OCI-LY3 (cell line): Measurements from ENCODE around the gene GRAMD1A.

Source experiments
- H2AFZ ChIP-seq: fragments of 200-600, 300-600 bp; shearing (Covaris generic); 2 replicates; pipeline ENCODE4 v1.6.0; 2014; ENCODE audit warnings: antibody characterized with exemption, low read depth, low read length
- H3K27ac ChIP-seq: fragments of 200-600, 300-600 bp; sonication (generic); 2 replicates; pipeline ENCODE4 v1.5.1; 2014; ENCODE audit warnings: mild to moderate bottlenecking, low read length, moderate library complexity, mixed read lengths
- H3K27me3 ChIP-seq: fragments of 200-600, 300-600 bp; sonication (generic); 2 replicates; pipeline ENCODE4 v1.6.1; 2014; ENCODE audit warnings: low read depth, low read length, mixed read lengths
- H3K36me3 ChIP-seq: fragments of 200-600, 300-600 bp; sonication (generic); replicated peaks from 2 replicates; pipeline ENCODE3; 2014; ENCODE audit warnings: low read depth, low read length, mixed read lengths
- H3K4me1 ChIP-seq: fragments of 300-600, 200-600 bp; sonication (generic); 2 replicates; pipeline ENCODE4 v1.6.1; 2014; ENCODE audit warnings: low read length, mixed read lengths
- H3K4me2 ChIP-seq: fragments of 200-600, 300-600 bp; sonication (generic); 2 replicates; pipeline ENCODE4 v1.6.1; 2014; ENCODE audit warnings: low read length, mixed read lengths
- H3K4me3 ChIP-seq: fragments of 300-600, 200-600 bp; sonication (generic); 2 replicates; pipeline ENCODE4 v1.5.1; 2014; ENCODE audit warnings: antibody characterized with exemption, mild to moderate bottlenecking, low read length, moderate library complexity
- H3K79me2 ChIP-seq: fragments of 300-600, 200-600 bp; shearing (Covaris generic); 2 replicates; pipeline ENCODE4 v1.6.1; 2014; ENCODE audit warnings: mild to moderate bottlenecking, low read length, mixed read lengths
- H3K9ac ChIP-seq: fragments of 300-600, 200-600 bp; shearing (Covaris generic); 2 replicates; pipeline ENCODE4 v1.6.0; 2014; ENCODE audit warnings: mild to moderate bottlenecking, low read length, moderate library complexity
- H3K9me3 ChIP-seq: fragments of 200-600, 300-600 bp; shearing (Covaris generic); 2 replicates; pipeline ENCODE4 v1.6.1; 2014; ENCODE audit warnings: low read length, mixed read lengths; ENCODE audit not compliant: insufficient read depth
- H4K20me1 ChIP-seq: fragments of 200-600, 300-600 bp; sonication (generic); 2 replicates; pipeline ENCODE4 v1.6.1; 2016; ENCODE audit warnings: low read length, mixed read lengths; ENCODE audit not compliant: insufficient read depth
- EZH2phosphoT487 ChIP-seq: fragments of 200-600 bp; shearing (Covaris generic); IDR thresholded peaks from 2 replicates; pipeline ENCODE4 v1.6.1; 2018; ENCODE audit warnings: antibody characterized with exemption, mixed run types, low read depth
- TF ChIP-seq, protein P1 (sequence below): fragments of 200-600, 300-600 bp; sonication (generic); IDR thresholded peaks from 2 replicates; pipeline ENCODE4 v1.5.1; 2014; ENCODE audit warnings: antibody characterized with exemption, low read length, low read depth

Gene GRAMD1A

DNA sequence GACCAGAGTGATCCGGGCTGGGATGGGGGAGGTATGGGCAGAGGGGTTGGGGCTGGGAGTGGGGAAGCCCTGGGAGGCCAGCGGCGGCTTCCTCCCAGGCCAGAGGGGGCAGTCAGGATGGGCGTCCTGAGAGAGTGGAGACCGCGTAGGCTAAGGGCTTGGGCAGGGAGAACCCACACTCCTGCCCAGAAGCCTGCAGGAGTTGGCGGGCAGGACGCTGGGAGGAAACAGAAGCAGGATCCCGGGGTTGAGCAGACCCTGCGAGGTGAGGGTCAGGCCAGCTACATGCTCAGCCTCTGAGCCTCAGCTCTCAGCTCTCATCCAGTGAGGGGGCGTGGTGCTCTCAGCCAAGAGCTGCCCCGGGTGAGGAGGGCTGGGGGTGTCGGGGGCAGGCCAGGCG is 22.3 kb downstream of the GRAMD1A start:
- Histone ChIP-seq H3K4me2 (no peak overlapping the region), H3K9me3 (no peaks in the 10 kb centered on the region), H3K4me3 (no peak overlapping the region), H3K36me3 (peaks cover 59% of the 10 kb centered on the region), H2AFZ (no peak overlapping the region), H4K20me1 (peaks cover 8% of the 10 kb centered on the region), H3K79me2 (no peaks in the 10 kb centered on the region), H3K4me1 (peaks cover 3% of the 10 kb centered on the region), H3K27ac (no peak overlapping the region), H3K27me3 (no peaks in the 10 kb centered on the region), H3K9ac (no peak overlapping the region)
- no peak for TF ChIP-seq EZH2phosphoT487
- TF ChIP-seq, protein P1, sequence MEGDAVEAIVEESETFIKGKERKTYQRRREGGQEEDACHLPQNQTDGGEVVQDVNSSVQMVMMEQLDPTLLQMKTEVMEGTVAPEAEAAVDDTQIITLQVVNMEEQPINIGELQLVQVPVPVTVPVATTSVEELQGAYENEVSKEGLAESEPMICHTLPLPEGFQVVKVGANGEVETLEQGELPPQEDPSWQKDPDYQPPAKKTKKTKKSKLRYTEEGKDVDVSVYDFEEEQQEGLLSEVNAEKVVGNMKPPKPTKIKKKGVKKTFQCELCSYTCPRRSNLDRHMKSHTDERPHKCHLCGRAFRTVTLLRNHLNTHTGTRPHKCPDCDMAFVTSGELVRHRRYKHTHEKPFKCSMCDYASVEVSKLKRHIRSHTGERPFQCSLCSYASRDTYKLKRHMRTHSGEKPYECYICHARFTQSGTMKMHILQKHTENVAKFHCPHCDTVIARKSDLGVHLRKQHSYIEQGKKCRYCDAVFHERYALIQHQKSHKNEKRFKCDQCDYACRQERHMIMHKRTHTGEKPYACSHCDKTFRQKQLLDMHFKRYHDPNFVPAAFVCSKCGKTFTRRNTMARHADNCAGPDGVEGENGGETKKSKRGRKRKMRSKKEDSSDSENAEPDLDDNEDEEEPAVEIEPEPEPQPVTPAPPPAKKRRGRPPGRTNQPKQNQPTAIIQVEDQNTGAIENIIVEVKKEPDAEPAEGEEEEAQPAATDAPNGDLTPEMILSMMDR: no peak

DNA sequence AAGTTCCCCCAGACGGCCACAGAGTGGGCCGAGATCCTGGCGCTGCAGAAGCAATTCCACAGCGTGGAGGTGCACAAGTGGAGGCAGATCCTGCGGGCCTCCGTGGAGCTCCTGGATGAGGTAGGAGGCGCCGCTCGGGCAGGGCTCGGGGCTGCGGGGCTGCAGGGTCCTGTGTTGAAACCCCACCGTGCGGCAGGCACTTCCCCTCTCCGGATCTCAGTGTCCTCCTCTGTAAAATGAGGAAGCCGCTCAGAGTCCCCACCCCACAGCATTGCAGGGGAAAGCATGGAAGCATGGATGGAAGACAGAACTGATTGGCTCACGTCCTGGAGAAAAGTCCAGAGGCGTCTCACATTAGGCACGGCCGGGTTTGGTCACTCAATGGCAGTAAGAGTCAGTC is 23.3 kb downstream of the GRAMD1A start:
- Histone ChIP-seq H3K36me3 (peaks cover 63% of the 10 kb centered on the region), H3K4me1 (no peaks in the 10 kb centered on the region), H3K4me3 (no peak overlapping the region), H4K20me1 (peaks cover 12% of the 10 kb centered on the region), H3K27ac (no peak overlapping the region), H2AFZ (no peak overlapping the region), H3K27me3 (no peaks in the 10 kb centered on the region), H3K79me2 (no peaks in the 10 kb centered on the region), H3K4me2 (no peak overlapping the region), H3K9me3 (no peaks in the 10 kb centered on the region), H3K9ac (no peak overlapping the region)
- no peak for TF ChIP-seq EZH2phosphoT487
- TF ChIP-seq, protein P1: no peak

DNA sequence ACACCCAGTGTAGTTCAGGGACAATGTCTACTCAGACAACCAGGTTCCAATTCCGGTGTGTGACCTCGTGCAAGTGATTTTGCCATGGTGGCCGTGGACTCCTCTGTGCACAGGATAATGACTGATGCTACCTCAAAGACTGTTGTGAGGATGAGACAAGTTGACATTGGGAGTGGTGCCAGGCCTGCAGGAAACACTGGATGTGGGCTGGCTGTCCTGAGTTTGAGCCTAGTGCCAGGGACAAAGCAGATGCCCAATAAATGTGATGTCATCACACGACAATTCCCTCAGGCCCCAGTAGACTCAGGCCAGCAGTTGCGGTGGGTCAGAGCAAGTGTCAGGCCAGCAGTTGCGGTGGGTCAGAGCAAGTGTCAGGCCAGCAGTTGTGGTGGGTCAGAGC is 24.0 kb downstream of the GRAMD1A start:
- Histone ChIP-seq H3K27me3 (no peaks in the 10 kb centered on the region), H3K4me3 (no peak overlapping the region), H3K4me2 (no peak overlapping the region), H2AFZ (no peak overlapping the region), H3K79me2 (no peaks in the 10 kb centered on the region), H3K27ac (no peak overlapping the region), H4K20me1 (peaks cover 12% of the 10 kb centered on the region), H3K9ac (no peak overlapping the region), H3K4me1 (no peaks in the 10 kb centered on the region), H3K9me3 (no peaks in the 10 kb centered on the region), H3K36me3 (peaks cover 57% of the 10 kb centered on the region)
- no peak for TF ChIP-seq EZH2phosphoT487
- TF ChIP-seq, protein P1: no peak

DNA sequence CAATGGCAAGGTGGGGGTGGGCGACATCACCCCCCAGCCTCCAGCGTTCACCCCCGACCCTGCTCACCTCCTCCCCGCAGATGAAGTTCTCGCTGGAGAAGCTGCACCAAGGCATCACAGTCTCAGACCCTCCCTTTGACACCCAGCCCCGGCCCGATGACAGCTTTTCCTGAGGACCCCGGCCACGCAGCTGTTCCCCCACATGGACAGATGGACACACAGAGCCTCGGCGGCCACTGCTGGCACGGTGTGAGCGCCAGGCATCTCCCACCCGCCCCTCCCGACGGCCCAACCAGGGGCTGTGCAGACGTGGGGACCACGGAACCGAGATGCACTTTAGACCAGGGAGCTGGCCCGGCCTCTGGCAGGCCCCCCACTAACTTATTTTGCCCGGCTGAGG is 25.8 kb downstream of the GRAMD1A start:
- Histone ChIP-seq H3K27me3 (no peaks in the 10 kb centered on the region), H3K79me2 (no peaks in the 10 kb centered on the region), H4K20me1 (peaks cover 12% of the 10 kb centered on the region), H3K4me3 (no peak overlapping the region), H3K4me1 (no peaks in the 10 kb centered on the region), H3K27ac (no peak overlapping the region), H3K9me3 (no peaks in the 10 kb centered on the region), H3K4me2 (no peak overlapping the region), H2AFZ (no peak overlapping the region), H3K9ac (no peak overlapping the region), H3K36me3 (peaks cover 47% of the 10 kb centered on the region)
- TF ChIP-seq, protein P1: no peak
- TF ChIP-seq EZH2phosphoT487: no peak
